K562 (cell line): ENCODE results near the gene MGA. TPM values are rescaled to one million over a fixed set of nuclear protein-coding genes. Genes with fewer than 3 reads are reported as not detected.

Experiments
- ATAC-seq: fragments of 200-7000 bp; cut with Tn5 transposase; 3 replicates; pipeline ENCODE4 v1.9.1; 2020; ENCODE audit warnings: moderate library complexity
- BruUV-seq: library from RNA; stranded (reverse); fragments of 400-500 nt; replicated peaks from 2 replicates; lab custom pipeline; 2021; lab: Mats Ljungman, UMichigan
- CTCF ChIA-PET: fragments of 300-600 bp; formaldehyde crosslinking; extraction: SDS; loops from one replicate; lab custom pipeline; 2021; ENCODE audit warnings: low intra/inter-chr PET ratio; lab: Yijun Ruan, JAX
- POLR2A ChIA-PET: fragments of 300-600, 350-650 bp; sonication (Branson Sonifier 250); formaldehyde crosslinking; extraction: SDS; loops from one replicate; lab custom pipeline; 2021; ENCODE audit warnings: antibody characterized with exemption, inconsistent platforms; lab: Yijun Ruan, JAX
- DNase-seq, 4 experiments: peaks; one replicate each; pipeline versions ENCODE4 v3.0.0 to v3.0.0-alpha.2; 2011 to 2018; ENCODE audit warnings: low spot score in 3 of 4, mixed read lengths in 3 of 4; ENCODE audit errors: extremely low read depth in 1 of 4
- FAIRE-seq: peaks from 2 replicates; lab custom pipeline; 2011; peaks lifted over from hg19 to GRCh38; lab: Jason Lieb, UNC
- H2AFZ ChIP-seq: 2 replicates; pipeline ENCODE4 v1.6.0; 2011; ENCODE audit warnings: low read depth, low read length, control low read depth, inconsistent platforms
- H3K27ac ChIP-seq: fragments of 200-600 bp; 3 replicates; pipeline ENCODE4 v1.8.0; 2011; ENCODE audit warnings: low read depth, mild to moderate bottlenecking, control low read depth, inconsistent platforms, low read length, moderate library complexity, mixed read lengths; ENCODE audit errors: extremely low read depth
- H3K27me3 ChIP-seq, 2 experiments: fragments of 300-600 bp in 1 of 2; 2 replicates in 1 of 2; 3 replicates in 1 of 2; pipeline versions ENCODE4 v1.6.0 to v1.8.0; 2011; ENCODE audit warnings: inconsistent platforms in 2 of 2, low read length in 2 of 2, mild to moderate bottlenecking in 1 of 2, mixed read lengths in 1 of 2, moderate library complexity in 1 of 2; ENCODE audit not compliant: control insufficient read depth in 2 of 2, insufficient read depth in 2 of 2
- H3K36me3 ChIP-seq: fragments of 300-600 bp; 3 replicates; pipeline ENCODE4 v1.8.0; 2011; ENCODE audit warnings: mild to moderate bottlenecking, low read length, inconsistent platforms; ENCODE audit not compliant: control insufficient read depth, insufficient read depth
- H3K4me1 ChIP-seq, 2 experiments: fragments of 200-600 bp in 1 of 2; replicated peaks in 1 of 2; 2 replicates in 1 of 2; 3 replicates in 1 of 2; pipeline versions ENCODE4 v1.5.1 to v1.8.0; 2011; ENCODE audit warnings: inconsistent platforms in 2 of 2, low read length in 2 of 2, mild to moderate bottlenecking in 1 of 2, mixed read lengths in 1 of 2, moderate library complexity in 1 of 2; ENCODE audit not compliant: control insufficient read depth in 2 of 2, insufficient read depth in 2 of 2
- H3K4me2 ChIP-seq: 2 replicates; pipeline ENCODE4 v1.6.1; 2011; ENCODE audit warnings: low read length, control low read depth, inconsistent platforms, mixed read lengths; ENCODE audit not compliant: insufficient read depth
- H3K4me3 ChIP-seq: fragments of 200-600 bp; sonication (generic), shearing (Covaris generic); 2 replicates; pipeline ENCODE4 v1.5.1; 2016; ENCODE audit warnings: control low read depth, inconsistent platforms
- H3K79me2 ChIP-seq: fragments of 200-600 bp; 3 replicates; pipeline ENCODE4 v1.8.0; 2011; ENCODE audit warnings: low read length, inconsistent platforms; ENCODE audit not compliant: control insufficient read depth, insufficient read depth
- H3K9ac ChIP-seq, 2 experiments: 2 replicates each; pipeline versions ENCODE4 v1.6.0 to v1.6.1; 2011; ENCODE audit warnings: low read depth in 2 of 2, low read length in 2 of 2, control low read depth in 1 of 2, inconsistent platforms in 1 of 2, mild to moderate bottlenecking in 1 of 2, mixed read lengths in 1 of 2; ENCODE audit not compliant: insufficient read depth in 1 of 2
- H3K9me1 ChIP-seq: one replicate; pipeline ENCODE4 v1.6.0; 2011; ENCODE audit warnings: inconsistent platforms, mild to moderate bottlenecking, low read length, moderate library complexity; ENCODE audit not compliant: control insufficient read depth, insufficient read depth
- H3K9me3 ChIP-seq: replicated peaks from 2 replicates; pipeline ENCODE4 v1.5.1; 2011; ENCODE audit warnings: low read depth, low read length, inconsistent platforms; ENCODE audit not compliant: control insufficient read depth, insufficient read depth
- H4K20me1 ChIP-seq: replicated peaks from 2 replicates; pipeline ENCODE4 v1.6.1; 2011; ENCODE audit warnings: low read length, inconsistent platforms, mixed read lengths; ENCODE audit not compliant: control insufficient read depth, insufficient read depth
- CBX2 ChIP-seq: fragments of 200-600 bp; sonication (generic); IDR thresholded peaks from one replicate; pipeline ENCODE4 v1.6.1; 2012; ENCODE audit warnings: mild to moderate bottlenecking, low read length, inconsistent platforms; ENCODE audit not compliant: insufficient read depth, poor library complexity, severe bottlenecking
- COPS2 ChIP-seq: fragments of 450-650 bp; conservative IDR thresholded peaks from 2 replicates; pipeline ENCODE4 v1.6.1; 2016; ENCODE audit warnings: mild to moderate bottlenecking, moderate library complexity
- ETV6 ChIP-seq, 3 experiments: fragments of 150-350 bp in 1 of 3; sonication (generic) in 1 of 3; formaldehyde crosslinking in 1 of 3; IDR thresholded peaks; 2 replicates each; pipeline versions ENCODE4 v1.6.1 to v1.8.0; 2014 to 2022; ENCODE audit warnings: borderline replicate concordance in 2 of 3, low read depth in 2 of 3, antibody characterized with exemption in 1 of 3, low read length in 1 of 3, mild to moderate bottlenecking in 1 of 3, missing genetic modification reagents in 1 of 3
- GABPA ChIP-seq: fragments of 200-800 bp; sonication (Bioruptor generic); conservative IDR thresholded peaks from 2 replicates; pipeline ENCODE4 v1.6.1; 2016; ENCODE audit warnings: low read depth, missing genetic modification characterization, missing compliant biosample characterization
- NFATC3 ChIP-seq: fragments of 450-650 bp; IDR thresholded peaks from 2 replicates; pipeline ENCODE4 v1.6.1; 2017; ENCODE audit warnings: mild to moderate bottlenecking
- OTX1 ChIP-seq: fragments of 450-650 bp; formaldehyde crosslinking; IDR thresholded peaks from 2 replicates; pipeline ENCODE4 v1.4.0; 2022; ENCODE audit warnings: mild to moderate bottlenecking
- RCOR1 ChIP-seq, 2 experiments: IDR thresholded peaks; 2 replicates each; pipeline ENCODE4 v1.6.1; 2012; ENCODE audit warnings: low read depth in 2 of 2, low read length in 2 of 2, borderline replicate concordance in 1 of 2, improper control_type of control experiment in 1 of 2
- WGBS: fragments of 100-300 bp; shearing (Covaris generic); methylation state at CpG from one replicate; pipeline ENCODE4 v1.1.6; 2016; ENCODE audit warnings: low coverage, mixed read lengths; ENCODE audit not compliant: insufficient coverage; ENCODE audit errors: missing lambda C conversion rate; 5-methylcytosine and 5-hydroxymethylcytosine counted together
- in situ Hi-C: fragments of 300-500 bp; cut with MboI; formaldehyde crosslinking; loops from 4 replicates; pipeline ENCODE4 v1.15.0; 2018; ENCODE audit warnings: inconsistent platforms, mixed read lengths
- intact Hi-C: fragments of 100-400 bp; cut with micrococcal nuclease; formaldehyde crosslinking; loops from 2 replicates; pipeline ENCODE4 v1.14.2; 2022
- polyA plus RNA-seq, 8 experiments: library from polyadenylated mRNA; depleted of rRNA in 4 of 8; stranded (reverse) in 5 of 8; unstranded in 3 of 8; fragments of >200 nt; fragmentation: Nextera tagmentation in 2 of 8; fragmentation: Illumina TruSeq in 1 of 8; extraction: Ambion mirVana in 2 of 8; extraction: Trizol in 1 of 8; gene quantifications; 2 replicates each; pipeline versions ENCODE4 v1.2.1 to v1.2.3, GENCODE V29; 2011 to 2014; ENCODE audit warnings: inconsistent platforms in 1 of 8, missing spikeins in 1 of 8
- total RNA-seq, 7 experiments: library from RNA; depleted of rRNA in 6 of 7; stranded (reverse); fragments of >200 nt in 6 of 7; fragmentation: Illumina TruSeq in 2 of 7; extraction: Trizol in 2 of 7; gene quantifications; 2 replicates each; pipeline versions ENCODE4 v1.2.1 to v1.2.3, GENCODE V29; 2011 to 2021; ENCODE audit warnings: low replicate concordance in 1 of 7
- TF ChIP-seq, protein P1 (sequence below): sonication (generic); formaldehyde crosslinking; IDR thresholded peaks from 2 replicates; pipeline ENCODE4 v1.8.0; 2022; ENCODE audit warnings: mild to moderate bottlenecking, missing genetic modification reagents

The MGA gene
- total and polyA plus RNA-seq, 9 of the 15 experiments (the other 6 are each of a cell fraction or from before 2014, with no cell fraction given), result 4.7 to 56.1 (median 21.1) TPM

DNA sequence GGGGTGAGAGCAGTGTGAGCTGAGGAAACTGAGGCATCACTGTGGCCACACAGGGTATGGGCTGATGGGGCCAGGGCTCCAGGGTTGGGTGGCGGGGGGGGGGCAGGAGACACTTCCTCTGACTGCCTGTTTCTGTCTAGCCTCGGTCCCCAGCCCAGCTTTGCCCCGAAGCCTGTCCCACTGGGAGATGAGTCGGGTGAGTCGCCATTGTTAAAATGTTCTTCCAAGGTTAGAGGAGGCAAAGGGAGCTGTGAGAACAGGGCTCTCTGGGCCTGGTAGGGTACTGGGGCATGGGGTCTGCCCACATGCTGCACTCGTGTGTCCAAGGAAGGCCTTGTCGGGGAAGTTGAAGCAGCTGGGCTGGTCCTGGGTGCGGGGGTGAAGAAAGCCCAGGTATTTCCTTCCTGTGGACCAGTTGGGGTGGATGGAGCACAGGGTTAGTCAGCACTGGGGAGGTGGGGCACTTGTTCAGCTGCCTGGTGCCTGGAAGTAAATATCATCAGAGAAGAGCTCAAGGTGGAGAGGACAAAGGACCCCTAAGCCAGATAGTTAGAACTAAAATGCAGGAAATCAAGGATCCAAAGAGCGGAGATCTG, 159.3 kb downstream of the MGA start:
- intact Hi-C loops (no loop called here), in situ Hi-C loops (loop anchor here (10.0 to 25.0 kb wide), 2 partner anchors 215 to 357 kb away; no protein-coding TSS in a partner anchor)
- Histone ChIP-seq H4K20me1 (no peaks in the 10 kb centered on the region), H3K9me3 (no peaks in the 10 kb centered on the region), H2AFZ (no peak overlapping the region), H3K4me2 (no peak overlapping the region), H3K9ac (peak overlapping the region in 1 of 2 experiments; percentile 5; a peak in 1 of 4 replicates), H3K79me2 (no peaks in the 10 kb centered on the region), H3K4me1 (peaks cover 0 to 3% of the 10 kb centered on the region in 2 experiments; a peak in 1 of 5 replicates), H3K27ac (no peak overlapping the region), H3K4me3 (no peak overlapping the region), H3K36me3 (peaks cover 10% of the 10 kb centered on the region; the same call in 1 of the 3 replicates), H3K27me3 (no peaks in the 10 kb centered on the region), H3K9me1 (no peaks in the 10 kb centered on the region)
- ATAC-seq, result no peak
- no peak for FAIRE-seq
- DNase-seq, result no peak
- ChIA-PET POLR2A (no interaction called here), CTCF (no interaction called here)
- BruUV-seq, result no TSS peak
- TF ChIP-seq GABPA (tag) (no peak), ETV6 (IDR thresholded peaks at IDR 0.05; ENCODE audit: borderline replicate concordance in 1 of 2, low read depth in 2 of 2, low read length in 1 of 2) (no peak), ETV6 (CRISPR knock-in tag; IDR thresholded peaks at IDR 0.05; ENCODE audit: borderline replicate concordance) (no peak), RCOR1 (IDR thresholded peaks at IDR 0.05; ENCODE audit: borderline replicate concordance in 1 of 2, low read depth in 2 of 2, low read length in 2 of 2) (no peak), OTX1 (CRISPR knock-in tag) (no peak), COPS2 (no peak), NFATC3 (no peak), CBX2 (no peak)
- TF ChIP-seq, protein P1, sequence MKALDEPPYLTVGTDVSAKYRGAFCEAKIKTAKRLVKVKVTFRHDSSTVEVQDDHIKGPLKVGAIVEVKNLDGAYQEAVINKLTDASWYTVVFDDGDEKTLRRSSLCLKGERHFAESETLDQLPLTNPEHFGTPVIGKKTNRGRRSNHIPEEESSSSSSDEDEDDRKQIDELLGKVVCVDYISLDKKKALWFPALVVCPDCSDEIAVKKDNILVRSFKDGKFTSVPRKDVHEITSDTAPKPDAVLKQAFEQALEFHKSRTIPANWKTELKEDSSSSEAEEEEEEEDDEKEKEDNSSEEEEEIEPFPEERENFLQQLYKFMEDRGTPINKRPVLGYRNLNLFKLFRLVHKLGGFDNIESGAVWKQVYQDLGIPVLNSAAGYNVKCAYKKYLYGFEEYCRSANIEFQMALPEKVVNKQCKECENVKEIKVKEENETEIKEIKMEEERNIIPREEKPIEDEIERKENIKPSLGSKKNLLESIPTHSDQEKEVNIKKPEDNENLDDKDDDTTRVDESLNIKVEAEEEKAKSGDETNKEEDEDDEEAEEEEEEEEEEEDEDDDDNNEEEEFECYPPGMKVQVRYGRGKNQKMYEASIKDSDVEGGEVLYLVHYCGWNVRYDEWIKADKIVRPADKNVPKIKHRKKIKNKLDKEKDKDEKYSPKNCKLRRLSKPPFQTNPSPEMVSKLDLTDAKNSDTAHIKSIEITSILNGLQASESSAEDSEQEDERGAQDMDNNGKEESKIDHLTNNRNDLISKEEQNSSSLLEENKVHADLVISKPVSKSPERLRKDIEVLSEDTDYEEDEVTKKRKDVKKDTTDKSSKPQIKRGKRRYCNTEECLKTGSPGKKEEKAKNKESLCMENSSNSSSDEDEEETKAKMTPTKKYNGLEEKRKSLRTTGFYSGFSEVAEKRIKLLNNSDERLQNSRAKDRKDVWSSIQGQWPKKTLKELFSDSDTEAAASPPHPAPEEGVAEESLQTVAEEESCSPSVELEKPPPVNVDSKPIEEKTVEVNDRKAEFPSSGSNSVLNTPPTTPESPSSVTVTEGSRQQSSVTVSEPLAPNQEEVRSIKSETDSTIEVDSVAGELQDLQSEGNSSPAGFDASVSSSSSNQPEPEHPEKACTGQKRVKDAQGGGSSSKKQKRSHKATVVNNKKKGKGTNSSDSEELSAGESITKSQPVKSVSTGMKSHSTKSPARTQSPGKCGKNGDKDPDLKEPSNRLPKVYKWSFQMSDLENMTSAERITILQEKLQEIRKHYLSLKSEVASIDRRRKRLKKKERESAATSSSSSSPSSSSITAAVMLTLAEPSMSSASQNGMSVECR (CRISPR knock-in tag), result no peak
- 73% methylated on average over 9 of the region's 9 CpGs for WGBS
